ENCODE data around the gene RASAL2.
"Not testable (repeated sequence)": the region's sequence is repeated elsewhere in the genome, so short reads cannot be mapped to it uniquely, and the experiment has no call there.

The RASAL2 gene

GRCh38 chr1:178241837-178242236 is 147.9 kb downstream of the RASAL2 start:
- no peak for DNase-seq

- no peak for DNase-seq
Observed at GRCh38 chr1:178243119-178243518, 149.2 kb downstream of the RASAL2 start.

GRCh38 chr1:178243890-178244289 is 150.0 kb downstream of the RASAL2 start:
- no peak for DNase-seq

GRCh38 chr1:178248284-178248683 is 154.4 kb downstream of the RASAL2 start:
- not testable (repeated sequence) for DNase-seq

GRCh38 chr1:178253581-178253980 is 159.7 kb downstream of the RASAL2 start:
- DNase-seq, result not testable (repeated sequence)

- DNase-seq, result no peak
Observed at GRCh38 chr1:178254433-178254832, 160.5 kb downstream of the RASAL2 start.

GRCh38 chr1:178258536-178258935 is 164.6 kb downstream of the RASAL2 start:
- no peak for DNase-seq

GRCh38 chr1:178262120-178262500 is 168.2 kb downstream of the RASAL2 start:
- no peak for DNase-seq

- no peak for DNase-seq
Observed at GRCh38 chr1:178263341-178263740, 169.4 kb downstream of the RASAL2 start.

- no peak for DNase-seq
Observed at GRCh38 chr1:178266113-178266512, 172.2 kb downstream of the RASAL2 start.

GRCh38 chr1:178266619-178267066 is 172.7 kb downstream of the RASAL2 start:
- no peak for DNase-seq

GRCh38 chr1:178267646-178268094 is 173.8 kb downstream of the RASAL2 start:
- no peak for DNase-seq

- DNase-seq, result no peak
Observed at GRCh38 chr1:178271471-178271870, 177.6 kb downstream of the RASAL2 start.

GRCh38 chr1:178273707-178274410 is 180.0 kb downstream of the RASAL2 start:
- DNase-seq, result no peak

GRCh38 chr1:178275049-178275448 is 181.1 kb downstream of the RASAL2 start:
- DNase-seq, result no peak

- no peak for DNase-seq
Observed at GRCh38 chr1:178275553-178275952, 181.6 kb downstream of the RASAL2 start.

GRCh38 chr1:178277793-178278530 is 184.1 kb downstream of the RASAL2 start:
- DNase-seq, result no peak

- DNase-seq, result no peak
Observed at GRCh38 chr1:178278916-178279686, 185.2 kb downstream of the RASAL2 start.

GRCh38 chr1:178282949-178283367 is 189.1 kb downstream of the RASAL2 start:
- DNase-seq, result no peak

GRCh38 chr1:178283409-178283808 is 189.5 kb downstream of the RASAL2 start:
- no peak for DNase-seq

- DNase-seq, result no peak
Observed at GRCh38 chr1:178284058-178284457, 190.2 kb downstream of the RASAL2 start.

- DNase-seq, result no peak
Observed at GRCh38 chr1:178291166-178291565, 197.3 kb downstream of the RASAL2 start.

- no peak for DNase-seq
Observed at GRCh38 chr1:178294654-178295053, 200.8 kb downstream of the RASAL2 start.

- DNase-seq, result no peak
Observed at GRCh38 chr1:178300352-178300699, 206.4 kb downstream of the RASAL2 start.
